Progenitor cell of endocrine pancreas (in vitro differentiated cells): ENCODE measurements around the gene TAGAP. TPM values are rescaled to one million over a fixed set of nuclear protein-coding genes. Genes with fewer than 3 reads are reported as not detected.
"Not testable (repeated sequence)": the region's sequence is repeated elsewhere in the genome, so short reads cannot be mapped to it uniquely, and the experiment has no call there.

Experiments used
- DNase-seq: peaks from one replicate; pipeline ENCODE4 v3.0.0; 2021; ENCODE audit warnings: low spot score; ENCODE audit not compliant: unreplicated experiment
- H3K27ac Mint-ChIP-seq: 2 replicates; pipeline ENCODE4 v1.8.0; 2021; ENCODE audit warnings: mild to moderate bottlenecking, moderate library complexity, mixed read lengths
- H3K27me3 Mint-ChIP-seq: 2 replicates; pipeline ENCODE4 v1.8.0; 2021; ENCODE audit warnings: mixed read lengths
- H3K36me3 Mint-ChIP-seq: 2 replicates; pipeline ENCODE4 v1.8.0; 2022; ENCODE audit warnings: mixed read lengths; ENCODE audit not compliant: insufficient read depth
- H3K4me1 Mint-ChIP-seq: 2 replicates; pipeline ENCODE4 v1.8.0; 2021; ENCODE audit warnings: low read depth, mixed read lengths
- H3K4me3 Mint-ChIP-seq: 2 replicates; pipeline ENCODE4 v1.8.0; 2021; ENCODE audit warnings: low read depth, mild to moderate bottlenecking, moderate library complexity, mixed read lengths
- H3K9me3 Mint-ChIP-seq: 2 replicates; pipeline ENCODE4 v1.8.0; 2021; ENCODE audit warnings: low read depth, mixed read lengths
- total RNA-seq: library from RNA; stranded (reverse); gene quantifications from 2 replicates; pipeline ENCODE4 v1.2.1, GENCODE V29; 2021
- TF ChIP-seq, protein P1 (sequence below): fragments of 200-600 bp; sonication (generic); IDR thresholded peaks from one replicate; pipeline ENCODE4 v1.5.0; 2021; ENCODE audit warnings: antibody characterized with exemption, mild to moderate bottlenecking; ENCODE audit not compliant: unreplicated experiment

TAGAP gene
- total RNA-seq, 1 donor from 2014 or later = not detected

GRCh38 chr6:159033160-159034049 is 11.4 kb downstream of the TAGAP start:
- no peak overlapping the region for H3K27ac Mint-ChIP-seq
- H3K27me3 Mint-ChIP-seq = peaks cover 4% of the 10 kb centered on the region
- DNase-seq = no peak
- no peaks in the 10 kb centered on the region for H3K9me3 Mint-ChIP-seq
- TF ChIP-seq, protein P1, sequence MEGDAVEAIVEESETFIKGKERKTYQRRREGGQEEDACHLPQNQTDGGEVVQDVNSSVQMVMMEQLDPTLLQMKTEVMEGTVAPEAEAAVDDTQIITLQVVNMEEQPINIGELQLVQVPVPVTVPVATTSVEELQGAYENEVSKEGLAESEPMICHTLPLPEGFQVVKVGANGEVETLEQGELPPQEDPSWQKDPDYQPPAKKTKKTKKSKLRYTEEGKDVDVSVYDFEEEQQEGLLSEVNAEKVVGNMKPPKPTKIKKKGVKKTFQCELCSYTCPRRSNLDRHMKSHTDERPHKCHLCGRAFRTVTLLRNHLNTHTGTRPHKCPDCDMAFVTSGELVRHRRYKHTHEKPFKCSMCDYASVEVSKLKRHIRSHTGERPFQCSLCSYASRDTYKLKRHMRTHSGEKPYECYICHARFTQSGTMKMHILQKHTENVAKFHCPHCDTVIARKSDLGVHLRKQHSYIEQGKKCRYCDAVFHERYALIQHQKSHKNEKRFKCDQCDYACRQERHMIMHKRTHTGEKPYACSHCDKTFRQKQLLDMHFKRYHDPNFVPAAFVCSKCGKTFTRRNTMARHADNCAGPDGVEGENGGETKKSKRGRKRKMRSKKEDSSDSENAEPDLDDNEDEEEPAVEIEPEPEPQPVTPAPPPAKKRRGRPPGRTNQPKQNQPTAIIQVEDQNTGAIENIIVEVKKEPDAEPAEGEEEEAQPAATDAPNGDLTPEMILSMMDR = no peak
- H3K36me3 Mint-ChIP-seq = no peaks in the 10 kb centered on the region
- H3K4me1 Mint-ChIP-seq = no peaks in the 10 kb centered on the region
- no peak overlapping the region for H3K4me3 Mint-ChIP-seq

- no peak overlapping the region for H3K4me3 Mint-ChIP-seq
- no peaks in the 10 kb centered on the region for H3K36me3 Mint-ChIP-seq
- no peaks in the 10 kb centered on the region for H3K4me1 Mint-ChIP-seq
- TF ChIP-seq, protein P1 = no peak
- H3K27ac Mint-ChIP-seq = no peak overlapping the region
- no peak for DNase-seq
- H3K27me3 Mint-ChIP-seq = no peaks in the 10 kb centered on the region
- no peaks in the 10 kb centered on the region for H3K9me3 Mint-ChIP-seq
Observed at GRCh38 chr6:159031846-159032245, 12.9 kb downstream of the TAGAP start.

DNA sequence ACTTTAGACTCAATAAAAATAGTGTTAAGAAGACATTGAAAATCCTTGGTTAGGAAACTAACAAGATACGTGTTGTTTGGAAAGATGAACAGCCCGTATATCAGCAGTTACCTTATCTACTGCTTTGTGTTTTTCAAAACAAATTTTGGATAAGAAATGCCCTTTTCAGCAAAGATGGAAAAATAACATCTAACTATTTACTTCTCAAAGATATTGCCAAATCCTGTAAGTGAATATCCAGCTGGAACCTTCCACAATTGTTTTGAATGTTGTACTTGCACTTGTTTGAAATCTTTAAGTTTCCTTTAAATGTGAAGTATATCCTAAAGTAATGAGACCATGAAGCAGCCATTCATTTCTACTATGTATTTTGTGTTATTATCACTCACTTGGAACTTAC is 14.6 kb downstream of the TAGAP start:
- H3K4me3 Mint-ChIP-seq = no peak overlapping the region
- TF ChIP-seq, protein P1 = no peak
- peaks cover 9% of the 10 kb centered on the region for H3K9me3 Mint-ChIP-seq
- H3K27me3 Mint-ChIP-seq = no peaks in the 10 kb centered on the region
- peaks cover 3% of the 10 kb centered on the region for H3K36me3 Mint-ChIP-seq
- DNase-seq = no peak
- H3K4me1 Mint-ChIP-seq = no peaks in the 10 kb centered on the region
- no peak overlapping the region for H3K27ac Mint-ChIP-seq

DNA sequence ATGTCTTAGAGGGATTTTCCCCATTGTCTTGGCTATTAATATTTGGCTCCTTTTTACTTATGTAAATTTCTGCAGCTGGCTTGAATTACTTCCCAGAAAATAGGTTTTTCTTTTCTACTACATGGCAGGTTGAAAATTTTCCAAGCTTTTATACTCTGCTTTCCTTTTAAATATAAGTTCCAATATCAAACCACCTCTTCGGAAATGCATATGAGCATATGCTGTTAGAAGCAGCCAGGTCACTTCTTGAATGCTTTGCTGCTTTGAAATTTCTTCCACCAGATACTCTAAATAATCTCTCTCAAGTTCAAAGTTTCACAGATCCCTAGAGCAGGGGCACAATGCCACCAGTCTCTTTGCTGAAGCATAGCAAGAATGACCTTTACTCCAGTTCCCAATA is 19.6 kb downstream of the TAGAP start:
- not testable (repeated sequence) for DNase-seq, H3K27ac Mint-ChIP-seq, H3K27me3 Mint-ChIP-seq, H3K4me1 Mint-ChIP-seq, H3K36me3 Mint-ChIP-seq, H3K4me3 Mint-ChIP-seq
- H3K9me3 Mint-ChIP-seq = peaks cover 24% of the 10 kb centered on the region

- TF ChIP-seq, protein P1 = no peak
- Mint-ChIP-seq H3K27ac (no peak overlapping the region), H3K9me3 (peaks cover 24% of the 10 kb centered on the region), H3K27me3 (no peaks in the 10 kb centered on the region), H3K4me3 (no peak overlapping the region), H3K36me3 (peaks cover 4% of the 10 kb centered on the region), H3K4me1 (no peaks in the 10 kb centered on the region)
- no peak for DNase-seq
Observed at GRCh38 chr6:159023893-159024292, 20.9 kb downstream of the TAGAP start.

DNA sequence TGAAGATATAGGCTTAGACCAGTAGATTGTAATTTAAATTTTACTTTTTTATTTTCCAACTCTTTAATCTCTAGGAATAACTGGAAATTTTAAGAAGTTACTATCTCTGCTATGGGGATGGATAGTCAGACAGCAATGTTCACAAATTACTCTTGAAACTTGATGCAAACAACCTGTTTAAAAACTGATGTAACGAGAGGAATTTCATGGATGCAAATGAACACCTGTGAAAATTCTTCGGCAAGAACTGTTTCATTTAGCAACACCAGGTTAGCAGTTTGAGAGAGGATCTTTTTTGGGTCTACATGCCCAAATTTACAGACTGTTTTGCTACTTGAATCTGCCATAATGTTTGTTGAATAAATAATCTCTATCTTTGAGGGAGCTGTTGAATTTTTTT is 24.8 kb downstream of the TAGAP start:
- no peak for DNase-seq
- Mint-ChIP-seq H3K4me1 (no peaks in the 10 kb centered on the region), H3K27ac (no peak overlapping the region), H3K4me3 (no peak overlapping the region), H3K9me3 (peaks cover 13% of the 10 kb centered on the region), H3K27me3 (peaks cover 2% of the 10 kb centered on the region), H3K36me3 (peaks cover 2% of the 10 kb centered on the region)
- TF ChIP-seq, protein P1 = no peak
